KOPT-K1 (cell line): ENCODE results near the gene NFKB1.

ENCODE experiments used
- H3K27ac ChIP-seq: fragments of 200-600 bp; sonication (generic); 2 replicates; pipeline ENCODE4 v1.5.1; 2016; ENCODE audit warnings: antibody characterized with exemption, mild to moderate bottlenecking, low read depth, low read length; ENCODE audit not compliant: poor library complexity, severe bottlenecking
- H3K36me3 ChIP-seq: fragments of 200-600 bp; sonication (generic); 2 replicates; pipeline ENCODE4 v1.5.1; 2017; ENCODE audit warnings: antibody characterized with exemption, mild to moderate bottlenecking, low read length, moderate library complexity; ENCODE audit not compliant: insufficient read depth
- H3K9me3 ChIP-seq: fragments of 200-600 bp; sonication (generic); 2 replicates; pipeline ENCODE4 v1.5.1; 2017; ENCODE audit warnings: antibody characterized with exemption, low read length, mild to moderate bottlenecking; ENCODE audit not compliant: insufficient read depth, poor library complexity, severe bottlenecking

Gene NFKB1

GRCh38 chr4:102506523-102506922, 5.4 kb downstream of the NFKB1 start:
- no peak overlapping the region for H3K27ac ChIP-seq
- H3K9me3 ChIP-seq = no peaks in the 10 kb centered on the region
- H3K36me3 ChIP-seq = no peaks in the 10 kb centered on the region

DNA sequence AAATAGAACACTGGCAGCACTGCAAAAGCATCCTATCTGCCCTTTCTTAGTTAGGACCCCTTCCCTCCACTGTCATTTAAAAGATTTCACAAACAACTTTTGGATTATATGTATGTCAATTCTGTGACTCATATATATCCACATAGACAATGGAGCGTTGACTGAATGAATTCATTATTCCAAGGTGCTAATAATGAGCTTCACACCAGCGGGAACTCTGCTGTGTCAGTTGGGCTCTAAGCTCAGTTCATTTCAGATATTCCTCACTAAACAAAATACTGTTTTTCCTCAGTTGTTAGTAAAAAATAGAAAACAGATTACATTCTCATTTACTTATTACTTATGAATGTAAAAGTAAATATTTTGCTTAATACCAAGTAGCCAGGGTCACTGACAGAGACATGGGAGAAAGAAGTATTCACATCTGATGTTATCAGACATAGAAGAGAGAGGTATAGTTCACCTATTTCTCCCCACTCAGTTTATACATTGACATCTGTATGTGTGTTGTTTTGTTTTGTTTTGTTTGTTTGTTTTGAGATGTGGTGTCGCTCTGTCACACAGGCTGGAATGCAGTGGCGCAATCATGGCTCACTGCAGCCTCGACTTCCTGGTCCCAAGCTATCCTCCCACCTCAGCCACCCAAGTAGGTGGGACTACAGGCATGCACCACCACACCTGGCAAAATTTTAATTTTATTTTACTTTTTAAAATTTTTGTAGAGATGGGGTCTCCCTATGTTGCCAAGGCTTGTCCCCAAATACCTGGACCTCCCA, 10.9 kb downstream of the NFKB1 start:
- peaks cover 23% of the 10 kb centered on the region for H3K9me3 ChIP-seq
- no peak overlapping the region for H3K27ac ChIP-seq
- 0 out of 2 replicates have a peak, but pooled peaks cover 5% of the 10 kb centered on the region for H3K36me3 ChIP-seq

GRCh38 chr4:102514298-102514964, 13.3 kb downstream of the NFKB1 start:
- no peak overlapping the region for H3K27ac ChIP-seq
- 0 out of 2 replicates have a peak, but pooled peaks cover 5% of the 10 kb centered on the region for H3K36me3 ChIP-seq
- H3K9me3 ChIP-seq = peaks cover 23% of the 10 kb centered on the region

DNA sequence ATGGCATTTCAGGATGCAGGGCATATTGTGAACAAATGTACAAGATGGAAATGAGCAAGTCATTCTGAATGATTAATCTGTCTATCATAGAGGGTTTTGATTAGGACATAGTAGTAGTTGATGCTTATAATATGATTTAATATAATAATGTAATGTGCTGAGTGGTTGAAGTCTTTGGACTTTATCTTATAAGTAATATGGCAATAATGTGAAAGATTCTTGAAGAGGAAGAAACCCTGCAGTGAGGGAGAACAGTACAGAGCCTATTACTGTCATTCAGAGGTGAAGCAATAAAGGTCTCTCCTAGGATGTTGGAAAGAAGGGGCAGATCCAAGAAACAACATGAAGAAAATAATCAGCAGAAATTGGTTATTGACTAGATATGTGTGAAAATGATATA, 16.6 kb downstream of the NFKB1 start:
- H3K36me3 ChIP-seq = 0 out of 2 replicates have a peak, but pooled peaks cover 5% of the 10 kb centered on the region
- H3K27ac ChIP-seq = no peak overlapping the region
- H3K9me3 ChIP-seq = peaks cover 23% of the 10 kb centered on the region

DNA sequence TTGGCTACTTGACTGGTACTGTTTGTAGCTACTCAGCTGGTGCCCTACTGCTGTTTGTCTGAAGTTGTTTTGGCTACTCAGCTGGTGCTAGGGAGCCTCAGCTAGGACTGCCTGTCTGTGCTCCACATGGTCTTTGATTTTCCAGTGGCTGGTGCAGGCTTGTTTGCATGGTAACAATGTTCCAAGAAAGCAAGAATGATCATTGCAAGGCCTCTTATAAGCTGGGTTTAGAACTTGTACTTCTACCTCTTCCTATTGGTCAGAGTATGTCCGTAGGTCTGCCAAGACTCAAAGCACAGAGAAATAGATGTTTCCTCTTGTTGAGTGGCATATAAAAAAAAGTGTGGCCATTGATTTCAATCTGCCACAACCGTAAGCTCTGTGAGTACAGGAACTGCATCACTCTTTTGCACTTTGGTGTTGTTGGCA, 17.6 kb downstream of the NFKB1 start:
- Histone ChIP-seq H3K9me3 (peaks cover 23% of the 10 kb centered on the region), H3K27ac (no peak overlapping the region), H3K36me3 (0 out of 2 replicates have a peak, but pooled peaks cover 5% of the 10 kb centered on the region)

DNA sequence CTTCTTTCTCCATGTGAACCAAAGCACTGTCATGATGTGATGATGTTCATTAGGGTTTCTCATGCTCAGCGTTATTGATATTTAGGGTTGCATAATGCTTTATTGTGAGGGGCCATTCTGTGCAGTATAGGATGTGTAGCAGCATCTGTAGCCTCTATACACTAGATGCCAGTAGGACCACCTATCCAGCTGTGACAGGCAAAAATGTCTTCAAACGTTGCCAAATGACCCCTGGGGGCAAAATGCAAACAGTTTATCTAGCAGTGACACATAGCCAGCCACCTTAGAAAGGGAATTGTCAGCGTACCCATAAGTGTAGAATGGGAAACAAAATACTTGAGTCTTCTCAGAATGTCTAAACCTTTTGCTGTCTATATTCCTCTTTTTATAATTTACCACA, 18.8 kb downstream of the NFKB1 start:
- peaks cover 18% of the 10 kb centered on the region for H3K9me3 ChIP-seq

DNA sequence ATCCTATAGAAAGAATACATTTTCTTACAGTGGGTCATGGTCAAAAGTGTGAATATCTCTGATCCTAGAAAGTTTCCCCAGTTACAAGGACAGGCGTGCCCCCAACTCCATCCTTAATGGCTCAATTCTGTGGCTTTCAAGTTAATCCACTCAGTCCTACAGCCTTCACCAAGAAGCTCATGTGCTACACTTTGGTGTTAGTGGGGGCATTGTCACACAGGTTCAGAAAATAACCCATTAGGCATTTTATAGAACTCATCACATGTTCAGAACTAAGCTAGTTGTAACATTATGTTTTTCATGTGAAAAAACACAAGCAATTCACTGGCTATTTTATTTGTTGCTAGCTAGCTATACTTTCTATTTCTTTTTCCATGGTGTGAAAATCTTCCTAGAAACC, 20.4 kb downstream of the NFKB1 start:
- Histone ChIP-seq H3K27ac (no peak overlapping the region), H3K9me3 (peaks cover 5% of the 10 kb centered on the region), H3K36me3 (no peaks in the 10 kb centered on the region)

More for the DNA sequence above, 18.8 kb downstream of the NFKB1 start:
- Histone ChIP-seq H3K27ac (no peak overlapping the region), H3K36me3 (no peaks in the 10 kb centered on the region)

- H3K27ac ChIP-seq = no peak overlapping the region
- no peaks in the 10 kb centered on the region for H3K36me3 ChIP-seq
- peaks cover under 1% of the 10 kb centered on the region for H3K9me3 ChIP-seq
These were observed 20.9 kb downstream of the NFKB1 start for GRCh38 chr4:102522031-102522440.

- no peak overlapping the region for H3K27ac ChIP-seq
- H3K36me3 ChIP-seq = no peaks in the 10 kb centered on the region
- no peaks in the 10 kb centered on the region for H3K9me3 ChIP-seq
These were observed 23.5 kb downstream of the NFKB1 start for GRCh38 chr4:102524691-102525090.

DNA sequence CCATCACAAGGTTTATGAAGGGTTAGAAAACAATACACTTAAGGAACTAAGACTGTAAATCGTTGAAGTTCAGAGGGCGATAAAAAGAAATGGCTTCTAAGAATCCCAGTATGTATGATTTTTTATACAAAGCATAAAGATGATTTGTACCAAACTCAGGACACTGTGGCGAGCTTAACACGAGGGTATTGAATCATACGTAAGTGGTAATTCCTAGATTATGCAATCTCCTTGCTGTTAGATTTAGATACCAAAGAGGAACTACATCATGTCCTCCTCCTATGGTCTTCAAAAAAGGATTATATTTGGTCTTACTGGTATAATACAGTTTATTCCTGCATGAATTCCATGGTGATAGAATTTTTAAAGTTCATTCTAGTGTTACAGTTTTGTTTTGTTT, 23.9 kb downstream of the NFKB1 start:
- H3K9me3 ChIP-seq = no peaks in the 10 kb centered on the region
- H3K36me3 ChIP-seq = no peaks in the 10 kb centered on the region
- no peak overlapping the region for H3K27ac ChIP-seq

DNA sequence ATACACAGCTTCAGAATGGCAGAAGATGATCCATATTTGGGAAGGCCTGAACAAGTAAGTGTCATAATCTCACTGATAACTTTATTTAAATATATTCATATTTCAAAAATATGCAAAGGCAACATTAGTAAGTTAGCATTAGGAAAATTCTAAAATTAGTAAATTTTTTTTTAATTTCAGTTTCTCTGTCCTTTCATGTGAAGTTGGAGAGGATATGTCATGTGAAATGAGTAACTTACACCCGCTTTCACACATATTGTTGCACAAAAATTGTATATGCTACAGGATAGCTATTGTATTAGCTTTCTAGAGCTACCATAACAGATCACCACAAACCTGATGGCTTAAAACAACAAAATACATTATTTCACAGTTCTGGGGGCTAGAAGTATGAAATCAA, 24.3 kb downstream of the NFKB1 start:
- H3K9me3 ChIP-seq = no peaks in the 10 kb centered on the region
- no peak overlapping the region for H3K27ac ChIP-seq
- H3K36me3 ChIP-seq = no peaks in the 10 kb centered on the region

GRCh38 chr4:102526532-102526931, 25.4 kb downstream of the NFKB1 start:
- Histone ChIP-seq H3K9me3 (no peaks in the 10 kb centered on the region), H3K36me3 (no peaks in the 10 kb centered on the region), H3K27ac (no peak overlapping the region)

GRCh38 chr4:102527695-102528283, 26.6 kb downstream of the NFKB1 start:
- peak overlapping the region; percentile 27 for H3K27ac ChIP-seq
- H3K9me3 ChIP-seq = no peaks in the 10 kb centered on the region
- no peaks in the 10 kb centered on the region for H3K36me3 ChIP-seq

DNA sequence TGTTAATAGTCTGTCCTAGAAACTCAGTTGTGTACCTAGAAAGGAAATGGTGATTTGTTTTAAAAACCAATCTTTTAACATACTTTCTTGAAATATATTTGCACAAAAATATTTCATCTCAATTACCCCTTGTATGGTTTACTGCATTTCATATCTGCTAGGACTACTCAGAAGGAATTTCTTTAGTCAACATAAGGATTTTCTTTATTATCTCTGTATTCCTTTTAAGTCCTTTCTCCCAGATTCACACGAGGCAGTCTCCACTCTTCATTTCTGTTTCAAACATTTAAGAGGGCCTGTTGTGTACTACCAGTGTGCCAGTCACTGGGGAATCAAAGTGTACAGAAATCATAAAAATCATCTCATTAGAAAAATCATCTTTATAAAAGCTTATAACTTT, 28.8 kb downstream of the NFKB1 start:
- Histone ChIP-seq H3K27ac (no peak overlapping the region), H3K36me3 (no peaks in the 10 kb centered on the region), H3K9me3 (no peaks in the 10 kb centered on the region)

- Histone ChIP-seq H3K9me3 (no peaks in the 10 kb centered on the region), H3K36me3 (no peaks in the 10 kb centered on the region), H3K27ac (no peak overlapping the region)
These were observed 29.8 kb downstream of the NFKB1 start for GRCh38 chr4:102530986-102531385.
